ENCODE data around the gene ZNF274.
A peak's percentile ranks its signal among the peaks of the same experiment; 100 is the strongest.

Gene ZNF274

DNA sequence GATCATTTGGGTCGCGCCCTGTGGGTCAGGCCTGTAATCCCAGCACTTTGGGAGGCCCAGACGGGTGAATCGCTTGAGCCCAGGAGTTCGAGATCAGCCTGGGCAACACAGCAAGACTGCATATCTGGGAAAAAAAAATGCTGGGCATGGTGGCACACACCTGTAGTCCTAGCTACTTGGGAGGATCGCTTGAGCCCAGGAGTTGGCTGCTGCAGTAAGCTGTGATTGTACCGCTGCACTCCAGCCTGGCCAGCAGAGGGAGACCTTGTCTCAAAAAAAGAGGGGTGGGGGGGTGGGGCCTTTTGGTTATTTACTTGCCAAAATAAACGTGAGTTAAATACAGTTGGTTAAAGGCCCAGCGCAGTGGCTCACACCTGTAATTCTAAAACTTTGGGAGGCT is 36.0 kb downstream of the ZNF274 start:
- Histone ChIP-seq H3K4me2 (ENCODE audit: low read length, poor library complexity, severe bottlenecking) (no peak overlapping the region), H3K36me3 (ENCODE audit: control insufficient read depth in 1 of 2, insufficient read depth in 2 of 2, low read depth in 1 of 2, low read length in 2 of 2) (peaks cover 5 to 14% of the 10 kb centered on the region in 2 experiments), H3K9ac (ENCODE audit: low read length) (no peak overlapping the region), H3K4me3 (ENCODE audit: insufficient read depth in 1 of 2, low read depth in 1 of 2, low read length in 2 of 2) (no peak overlapping the region), H3K79me1 (replicated peaks; ENCODE audit: low read length, poor library complexity, severe bottlenecking) (no peaks in the 10 kb centered on the region), H3K18ac (ENCODE audit: low read depth in 1 of 2, low read length in 2 of 2) (no peak overlapping the region), H2BK5ac (ENCODE audit: low read depth, low read length, poor library complexity, severe bottlenecking) (no peak overlapping the region), H2AK5ac (ENCODE audit: low read length, severe bottlenecking) (no peak overlapping the region), H3K9me3 (ENCODE audit: control insufficient read depth, low read length) (peaks cover 61% of the 10 kb centered on the region), H3K27me3 (ENCODE audit: control insufficient read depth in 1 of 2, insufficient read depth in 1 of 2, low read length in 2 of 2) (no peaks in the 10 kb centered on the region), H3K27ac (ENCODE audit: low read length, poor library complexity, severe bottlenecking) (no peak overlapping the region), H3K23ac (ENCODE audit: low read length in 2 of 2) (no peak overlapping the region), H3K14ac (ENCODE audit: low read length in 2 of 2) (no peak overlapping the region), H2AFZ (ENCODE audit: low read depth, low read length) (no peak overlapping the region), H3K4me1 (ENCODE audit: control insufficient read depth, insufficient read depth, low read depth, low read length) (no peaks in the 10 kb centered on the region), H2BK120ac (ENCODE audit: low read depth, low read length) (no peak overlapping the region), H3K4ac (ENCODE audit: low read depth in 1 of 2, low read length in 2 of 2) (no peak overlapping the region), H4K91ac (ENCODE audit: low read length) (no peak overlapping the region), H2BK12ac (ENCODE audit: low read length in 2 of 2) (no peak overlapping the region), H4K8ac (ENCODE audit: low read length) (no peak overlapping the region), H2BK15ac (ENCODE audit: low read depth, poor library complexity, severe bottlenecking) (no peak overlapping the region)
- 52% methylated on average over 9 of the region's 9 CpGs for WGBS
- DNase-seq: no peak

DNA sequence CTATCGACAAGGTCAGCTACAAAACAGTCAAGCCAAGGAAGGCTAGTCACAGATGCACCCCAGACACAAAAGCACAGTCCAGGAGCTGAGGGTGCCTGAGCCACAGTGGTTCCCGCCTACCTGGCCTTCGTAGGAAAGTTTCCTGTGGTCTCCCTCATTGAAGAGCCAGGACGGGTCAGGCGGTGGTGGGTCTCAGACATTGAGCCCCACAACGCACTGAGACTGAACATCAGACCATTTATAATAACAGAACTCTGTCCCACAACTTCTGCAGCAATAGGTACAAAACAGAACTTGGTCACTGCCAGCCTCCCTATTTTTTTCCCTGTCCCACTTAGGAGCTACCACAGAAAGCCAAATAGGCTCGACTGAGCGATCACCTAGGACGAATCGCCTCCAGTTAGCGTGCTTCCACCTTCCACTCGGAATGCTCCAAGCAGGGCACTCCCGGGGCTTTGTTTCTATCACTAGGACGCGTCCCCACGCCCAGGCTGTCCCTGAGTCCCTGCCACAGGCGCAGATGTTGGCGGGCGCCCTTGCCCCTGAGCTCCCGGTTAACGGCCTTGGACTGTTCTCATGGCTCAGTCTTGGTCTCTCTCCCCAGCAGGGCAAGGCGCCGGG is 45.2 kb downstream of the ZNF274 start:
- Histone ChIP-seq H3K79me1 (replicated peaks; ENCODE audit: low read length, poor library complexity, severe bottlenecking) (peaks cover 24% of the 10 kb centered on the region), H3K27ac (ENCODE audit: low read length, poor library complexity, severe bottlenecking) (peak overlapping the region; percentile 89), H4K91ac (ENCODE audit: low read length) (peak overlapping the region; percentile 92), H2AK5ac (ENCODE audit: low read length, severe bottlenecking) (no peak overlapping the region), H3K14ac (ENCODE audit: low read length in 2 of 2) (peak overlapping the region in 1 of 2 experiments; percentile 90), H3K9ac (ENCODE audit: low read length) (peak overlapping the region; percentile 87), H2BK5ac (ENCODE audit: low read depth, low read length, poor library complexity, severe bottlenecking) (peak overlapping the region; percentile 66), H4K8ac (ENCODE audit: low read length) (peak overlapping the region; percentile 98), H3K4ac (ENCODE audit: low read depth in 1 of 2, low read length in 2 of 2) (peak overlapping the region; percentile 91 to 94), H3K36me3 (ENCODE audit: control insufficient read depth in 1 of 2, insufficient read depth in 2 of 2, low read depth in 1 of 2, low read length in 2 of 2) (peaks cover 33 to 36% of the 10 kb centered on the region in 2 experiments), H3K4me2 (ENCODE audit: low read length, poor library complexity, severe bottlenecking) (peak overlapping the region; percentile 88), H3K4me3 (ENCODE audit: insufficient read depth in 1 of 2, low read depth in 1 of 2, low read length in 2 of 2) (peak overlapping the region; percentile 85 to 87), H3K9me3 (ENCODE audit: control insufficient read depth, low read length) (peaks cover 44% of the 10 kb centered on the region), H2BK120ac (ENCODE audit: low read depth, low read length) (peak overlapping the region; percentile 61), H3K23ac (ENCODE audit: low read length in 2 of 2) (peak overlapping the region in 1 of 2 experiments; percentile 79), H2BK15ac (ENCODE audit: low read depth, poor library complexity, severe bottlenecking) (peak overlapping the region; percentile 95), H2BK12ac (ENCODE audit: low read length in 2 of 2) (no peak overlapping the region), H3K27me3 (ENCODE audit: control insufficient read depth in 1 of 2, insufficient read depth in 1 of 2, low read length in 2 of 2) (no peaks in the 10 kb centered on the region), H2AFZ (ENCODE audit: low read depth, low read length) (peak overlapping the region; percentile 99), H3K18ac (ENCODE audit: low read depth in 1 of 2, low read length in 2 of 2) (peak overlapping the region; percentile 94 to 95), H3K4me1 (ENCODE audit: control insufficient read depth, insufficient read depth, low read depth, low read length) (peaks cover 12% of the 10 kb centered on the region)
- no peak for DNase-seq
- WGBS: 13% methylated on average over 23 of the region's 23 CpGs

DNA sequence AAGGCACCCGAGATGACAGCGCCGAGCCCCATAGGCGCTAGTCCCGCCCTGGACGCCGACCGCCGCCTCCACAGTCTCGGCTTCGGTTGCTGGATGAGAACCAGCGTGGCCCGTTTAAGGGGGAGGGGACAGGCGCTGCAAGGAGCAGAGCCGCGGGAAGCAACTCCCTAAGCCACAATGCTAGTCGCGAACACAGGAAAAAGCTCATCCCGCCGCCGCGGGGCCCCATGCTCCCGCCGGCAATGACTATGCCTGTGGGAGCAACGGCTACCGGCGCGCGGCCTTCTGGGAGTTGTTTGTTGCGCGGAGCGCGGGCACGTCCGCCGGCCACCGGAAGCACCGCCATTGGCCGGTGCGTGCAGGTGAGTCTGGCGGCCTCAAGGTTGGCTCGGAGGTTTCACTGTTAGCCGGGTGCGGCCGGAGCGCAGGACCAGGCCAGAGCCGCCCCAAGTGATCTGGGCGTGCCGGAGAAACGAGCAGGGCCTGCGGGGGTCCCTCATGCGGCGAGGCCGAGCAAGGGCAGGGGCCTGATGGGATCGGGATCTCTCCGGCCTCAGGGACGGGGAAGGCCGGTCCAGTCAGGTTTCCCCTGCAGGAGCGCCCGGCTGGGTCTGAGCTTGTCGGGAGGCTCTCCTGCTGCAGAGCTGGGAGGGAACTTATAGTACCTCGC is 45.9 kb downstream of the ZNF274 start, which contains the start of gene ZNF544:
TSS of gene ZNF544 (plus strand) at position 330 of the 670 bp plus-strand sequence. CDS start 15,110 bp downstream, outside the sequence.
- Histone ChIP-seq H4K8ac (ENCODE audit: low read length) (peak within 1 kb of the TSS; percentile 98), H3K4ac (ENCODE audit: low read depth in 1 of 2, low read length in 2 of 2) (peak within 1 kb of the TSS; percentile 91 to 94), H2AFZ (ENCODE audit: low read depth, low read length) (peak within 1 kb of the TSS; percentile 99), H3K27me3 (ENCODE audit: control insufficient read depth in 1 of 2, insufficient read depth in 1 of 2, low read length in 2 of 2) (no peaks in the 10 kb centered on the region), H3K18ac (ENCODE audit: low read depth in 1 of 2, low read length in 2 of 2) (peak within 1 kb of the TSS; percentile 94 to 95), H3K4me2 (ENCODE audit: low read length, poor library complexity, severe bottlenecking) (peak within 1 kb of the TSS; percentile 88), H3K9me3 (ENCODE audit: control insufficient read depth, low read length) (peaks cover 49% of the 10 kb centered on the region), H4K91ac (ENCODE audit: low read length) (peak within 1 kb of the TSS; percentile 92), H3K27ac (ENCODE audit: low read length, poor library complexity, severe bottlenecking) (peak within 1 kb of the TSS; percentile 89), H2BK120ac (ENCODE audit: low read depth, low read length) (peak within 1 kb of the TSS; percentile 61), H3K4me1 (ENCODE audit: control insufficient read depth, insufficient read depth, low read depth, low read length) (peaks cover 12% of the 10 kb centered on the region), H3K79me1 (replicated peaks; ENCODE audit: low read length, poor library complexity, severe bottlenecking) (peaks cover 27% of the 10 kb centered on the region), H3K36me3 (ENCODE audit: control insufficient read depth in 1 of 2, insufficient read depth in 2 of 2, low read depth in 1 of 2, low read length in 2 of 2) (peaks cover 38 to 40% of the 10 kb centered on the region in 2 experiments), H2AK5ac (ENCODE audit: low read length, severe bottlenecking) (no peak within 1 kb of the TSS), H2BK15ac (ENCODE audit: low read depth, poor library complexity, severe bottlenecking) (peak within 1 kb of the TSS; percentile 95), H3K4me3 (ENCODE audit: insufficient read depth in 1 of 2, low read depth in 1 of 2, low read length in 2 of 2) (peak within 1 kb of the TSS; percentile 85 to 87), H2BK12ac (ENCODE audit: low read length in 2 of 2) (no peak within 1 kb of the TSS), H3K23ac (ENCODE audit: low read length in 2 of 2) (peak within 1 kb of the TSS in 1 of 2 experiments; percentile 84), H3K9ac (ENCODE audit: low read length) (peak within 1 kb of the TSS; percentile 87), H2BK5ac (ENCODE audit: low read depth, low read length, poor library complexity, severe bottlenecking) (peak within 1 kb of the TSS; percentile 66), H3K14ac (ENCODE audit: low read length in 2 of 2) (peak within 1 kb of the TSS in 1 of 2 experiments; percentile 90)
- DNase-seq: peak; percentile 82
- 0% methylated on average over 60 of the region's 62 CpGs for WGBS

DNA sequence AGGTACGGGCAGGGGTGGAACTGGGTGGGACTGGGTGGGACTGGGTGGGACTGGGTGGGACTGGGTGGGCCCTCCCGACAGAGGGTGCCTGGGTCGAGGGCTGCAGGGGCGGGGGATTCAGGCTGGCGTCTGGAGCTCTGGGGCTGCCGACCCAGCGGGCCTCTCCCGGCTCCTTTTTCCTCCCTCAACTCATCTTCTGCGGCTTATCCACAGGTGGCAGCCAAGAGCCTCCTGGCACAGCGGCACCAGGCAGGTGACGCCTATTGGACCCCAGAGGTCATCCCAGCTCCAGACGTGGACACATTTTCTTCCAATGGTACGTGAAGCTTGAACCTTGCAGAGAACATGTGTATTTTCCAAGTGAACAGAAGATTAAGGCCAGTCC is 46.4 kb downstream of the ZNF274 start:
- Histone ChIP-seq H2BK5ac (ENCODE audit: low read depth, low read length, poor library complexity, severe bottlenecking) (no peak overlapping the region), H2AK5ac (ENCODE audit: low read length, severe bottlenecking) (no peak overlapping the region), H3K27ac (ENCODE audit: low read length, poor library complexity, severe bottlenecking) (peak overlapping the region; percentile 13), H3K4ac (ENCODE audit: low read depth in 1 of 2, low read length in 2 of 2) (peak overlapping the region in 1 of 2 experiments; percentile 5), H2BK15ac (ENCODE audit: low read depth, poor library complexity, severe bottlenecking) (no peak overlapping the region), H3K9ac (ENCODE audit: low read length) (peak overlapping the region; percentile 87), H3K79me1 (replicated peaks; ENCODE audit: low read length, poor library complexity, severe bottlenecking) (peaks cover 31% of the 10 kb centered on the region), H3K36me3 (ENCODE audit: control insufficient read depth in 1 of 2, insufficient read depth in 2 of 2, low read depth in 1 of 2, low read length in 2 of 2) (peaks cover 42 to 45% of the 10 kb centered on the region in 2 experiments), H3K9me3 (ENCODE audit: control insufficient read depth, low read length) (peaks cover 49% of the 10 kb centered on the region), H3K4me3 (ENCODE audit: insufficient read depth in 1 of 2, low read depth in 1 of 2, low read length in 2 of 2) (peak overlapping the region; percentile 85 to 87), H2BK120ac (ENCODE audit: low read depth, low read length) (peak overlapping the region; percentile 61), H2AFZ (ENCODE audit: low read depth, low read length) (no peak overlapping the region), H2BK12ac (ENCODE audit: low read length in 2 of 2) (no peak overlapping the region), H3K18ac (ENCODE audit: low read depth in 1 of 2, low read length in 2 of 2) (peak overlapping the region in 1 of 2 experiments; percentile 87), H3K23ac (ENCODE audit: low read length in 2 of 2) (no peak overlapping the region), H3K4me2 (ENCODE audit: low read length, poor library complexity, severe bottlenecking) (peak overlapping the region; percentile 88), H3K4me1 (ENCODE audit: control insufficient read depth, insufficient read depth, low read depth, low read length) (peaks cover 12% of the 10 kb centered on the region), H3K27me3 (ENCODE audit: control insufficient read depth in 1 of 2, insufficient read depth in 1 of 2, low read length in 2 of 2) (no peaks in the 10 kb centered on the region), H4K91ac (ENCODE audit: low read length) (peak overlapping the region; percentile 91), H3K14ac (ENCODE audit: low read length in 2 of 2) (no peak overlapping the region), H4K8ac (ENCODE audit: low read length) (no peak overlapping the region)
- peak; percentile 26 for DNase-seq
- WGBS: 3% methylated on average over 9 of the region's 13 CpGs

All from mesenchymal stem cell (in vitro differentiated cells and primary cell).